H1 (cell line): ENCODE results near the gene PAXIP1. TPM values are rescaled to one million over a fixed set of nuclear protein-coding genes. Genes with fewer than 3 reads are reported as not detected.

ENCODE experiments used
- CTCF ChIA-PET: fragments of 300-600 bp; sonication (Branson Sonifier 250); formaldehyde crosslinking; loops from one replicate; lab custom pipeline; 2021; ENCODE audit not compliant: partially characterized antibody; lab: Charles Lee
- POLR2A ChIA-PET: fragments of 300-600 bp; sonication (Branson Sonifier 250); formaldehyde crosslinking; loops from one replicate; lab custom pipeline; 2021; ENCODE audit warnings: inconsistent platforms; ENCODE audit not compliant: partially characterized antibody; lab: Charles Lee
- DNase-seq, 2 experiments: peaks; one replicate each; pipeline versions ENCODE4 v3.0.0 to v3.0.0-alpha.2; 2010 to 2022; ENCODE audit warnings: low spot score in 2 of 2, low read depth in 1 of 2, mixed read lengths in 1 of 2
- FAIRE-seq: peaks from 2 replicates; lab custom pipeline; 2011; peaks lifted over from hg19 to GRCh38; lab: Jason Lieb, UNC
- H2AFZ ChIP-seq: 2 replicates; pipeline ENCODE4 v1.8.1; 2012; ENCODE audit warnings: low read length, inconsistent platforms
- H2AK5ac ChIP-seq: 2 replicates; pipeline ENCODE4 v1.6.1; 2013; ENCODE audit warnings: low read depth, low read length
- H2BK120ac ChIP-seq: replicated peaks from 2 replicates; pipeline ENCODE3; 2013; ENCODE audit warnings: low read depth, low read length, inconsistent platforms
- H2BK12ac ChIP-seq: 2 replicates; pipeline ENCODE4 v1.6.1; 2013; ENCODE audit warnings: low read depth, low read length
- H2BK15ac ChIP-seq: 2 replicates; pipeline ENCODE4 v1.6.1; 2013; ENCODE audit warnings: low read length
- H2BK20ac ChIP-seq: 2 replicates; pipeline ENCODE4 v1.6.1; 2013; ENCODE audit warnings: low read length
- H2BK5ac ChIP-seq: 2 replicates; pipeline ENCODE4 v1.6.1; 2013; ENCODE audit warnings: low read depth, low read length
- H3K14ac ChIP-seq: 2 replicates; pipeline ENCODE4 v1.6.1; 2013; ENCODE audit warnings: inconsistent platforms; ENCODE audit not compliant: insufficient read length
- H3K18ac ChIP-seq: 2 replicates; pipeline ENCODE4 v1.6.1; 2013; ENCODE audit warnings: low read length; ENCODE audit errors: extremely low read depth
- H3K23ac ChIP-seq: 2 replicates; pipeline ENCODE4 v1.6.1; 2013; ENCODE audit warnings: inconsistent platforms; ENCODE audit not compliant: insufficient read length
- H3K23me2 ChIP-seq: 2 replicates; pipeline ENCODE4 v1.6.1; 2013; ENCODE audit warnings: low read depth, low read length
- H3K27ac ChIP-seq: 2 replicates; pipeline ENCODE4 v1.6.1; 2011; ENCODE audit warnings: low read depth, low read length, inconsistent platforms
- H3K27me3 ChIP-seq, 4 experiments: replicated peaks in 1 of 4; 1 replicate in 1 of 4; 2 replicates in 3 of 4; pipeline versions ENCODE4 v1.6.1 to v1.8.1; 2011 to 2013; ENCODE audit warnings: low read length in 3 of 4, mild to moderate bottlenecking in 3 of 4, inconsistent platforms in 2 of 4, mixed read lengths in 2 of 4, moderate library complexity in 1 of 4; ENCODE audit not compliant: control insufficient read depth in 3 of 4, insufficient read depth in 3 of 4; ENCODE audit errors: extremely low read depth in 1 of 4
- H3K36me3 ChIP-seq, 4 experiments: 2 replicates each; pipeline versions ENCODE4 v1.6.1 to v1.8.1; 2011 to 2013; ENCODE audit warnings: mild to moderate bottlenecking in 4 of 4, low read length in 3 of 4, moderate library complexity in 2 of 4, control low read depth in 1 of 4, inconsistent platforms in 1 of 4; ENCODE audit not compliant: insufficient read depth in 4 of 4, control insufficient read depth in 2 of 4
- H3K4ac ChIP-seq: replicated peaks from 2 replicates; pipeline ENCODE3; 2013; ENCODE audit warnings: low read length, low read depth, mixed read lengths, inconsistent platforms; ENCODE audit not compliant: insufficient read length
- H3K4me1 ChIP-seq, 4 experiments: replicated peaks in 1 of 4; 1 replicate in 1 of 4; 2 replicates in 3 of 4; pipeline versions ENCODE4 v1.6.1 to v1.8.1; 2011 to 2013; ENCODE audit warnings: low read length in 3 of 4, inconsistent platforms in 2 of 4, mixed read lengths in 1 of 4; ENCODE audit not compliant: insufficient read depth in 4 of 4, control insufficient read depth in 3 of 4
- H3K4me2 ChIP-seq, 2 experiments: 2 replicates each; pipeline versions ENCODE4 v1.6.1 to v1.8.1; 2011 to 2013; ENCODE audit warnings: low read depth in 2 of 2, low read length in 2 of 2, control low read depth in 1 of 2, inconsistent platforms in 1 of 2, mild to moderate bottlenecking in 1 of 2; ENCODE audit not compliant: insufficient read depth in 1 of 2
- H3K4me3 ChIP-seq, 4 experiments: fragments of 200-600, 300-600 bp in 1 of 4; sonication (generic), shearing (Covaris generic), sonication (Bioruptor Twin) in 1 of 4; 2 replicates each; pipeline versions ENCODE4 v1.5.1 to v1.8.1; 2011 to 2016; ENCODE audit warnings: low read length in 4 of 4, low read depth in 3 of 4, control low read depth in 2 of 4, inconsistent platforms in 2 of 4, mild to moderate bottlenecking in 2 of 4, mixed read lengths in 1 of 4, moderate library complexity in 1 of 4; ENCODE audit not compliant: insufficient read depth in 2 of 4; ENCODE audit errors: extremely low read depth in 1 of 4
- H3K56ac ChIP-seq: replicated peaks from 2 replicates; pipeline ENCODE3; 2013; ENCODE audit warnings: low read depth, mild to moderate bottlenecking, mixed read lengths, low read length, inconsistent platforms; ENCODE audit not compliant: insufficient read length
- H3K79me1 ChIP-seq: 2 replicates; pipeline ENCODE4 v1.6.1; 2013; ENCODE audit warnings: low read depth, low read length, control low read depth
- H3K79me2 ChIP-seq, 2 experiments: 2 replicates each; pipeline versions ENCODE4 v1.6.1 to v1.8.1; 2012 to 2013; ENCODE audit warnings: low read length in 2 of 2, mild to moderate bottlenecking in 2 of 2, inconsistent platforms in 1 of 2; ENCODE audit not compliant: insufficient read depth in 2 of 2, control insufficient read depth in 1 of 2
- H3K9ac ChIP-seq, 4 experiments: replicated peaks in 1 of 4; 1 replicate in 1 of 4; 2 replicates in 3 of 4; pipeline versions ENCODE4 v1.6.1 to v1.8.1; 2011 to 2013; ENCODE audit warnings: low read depth in 3 of 4, low read length in 3 of 4, control low read depth in 2 of 4, mild to moderate bottlenecking in 2 of 4, moderate library complexity in 2 of 4, inconsistent platforms in 1 of 4; ENCODE audit errors: extremely low read depth in 1 of 4
- H3K9me3 ChIP-seq, 2 experiments: 2 replicates each; pipeline versions ENCODE4 v1.6.1 to v1.8.1; 2012 to 2013; ENCODE audit warnings: mild to moderate bottlenecking in 2 of 2, moderate library complexity in 2 of 2, control low read depth in 1 of 2, inconsistent platforms in 1 of 2, low read depth in 1 of 2, low read length in 1 of 2, mixed read lengths in 1 of 2; ENCODE audit not compliant: insufficient read depth in 2 of 2
- H4K20me1 ChIP-seq, 2 experiments: replicated peaks in 1 of 2; 2 replicates each; pipeline versions ENCODE3 to v1.8.1; 2011 to 2013; ENCODE audit warnings: inconsistent platforms in 2 of 2, low read length in 2 of 2, mild to moderate bottlenecking in 1 of 2; ENCODE audit not compliant: insufficient read depth in 2 of 2, control insufficient read depth in 1 of 2
- H4K5ac ChIP-seq: 2 replicates; pipeline ENCODE4 v1.6.1; 2013; ENCODE audit warnings: low read length, low read depth, mixed read lengths, inconsistent platforms; ENCODE audit not compliant: insufficient read length
- H4K8ac ChIP-seq: 2 replicates; pipeline ENCODE4 v1.8.0; 2013; ENCODE audit warnings: mild to moderate bottlenecking, moderate library complexity, low read length, inconsistent platforms; ENCODE audit not compliant: insufficient read depth; ENCODE audit errors: extremely low read depth
- H4K91ac ChIP-seq: replicated peaks from 2 replicates; pipeline ENCODE3; 2013; ENCODE audit warnings: low read length, mixed read lengths, inconsistent platforms; ENCODE audit not compliant: insufficient read length
- CBX8 ChIP-seq: fragments of 300-800, 300-1000 bp; sonication (generic); IDR thresholded peaks from 2 replicates; pipeline ENCODE4 v1.7.1; 2016; ENCODE audit warnings: low read depth, low read length, borderline replicate concordance
- CHD1 ChIP-seq: IDR thresholded peaks from 2 replicates; pipeline ENCODE4 v1.6.1; 2012; ENCODE audit warnings: low read depth, low read length, improper control_type of control experiment
- EZH2 ChIP-seq: fragments of 200-600 bp; sonication (generic); IDR thresholded peaks from 2 replicates; pipeline ENCODE4 v1.7.1; 2012; ENCODE audit warnings: low read depth, mild to moderate bottlenecking, moderate library complexity, low read length, inconsistent platforms; ENCODE audit not compliant: severe bottlenecking
- KDM1A ChIP-seq: fragments of 200-600, 300-600 bp; sonication (generic); IDR thresholded peaks from 2 replicates; pipeline ENCODE4 v1.7.1; 2016; ENCODE audit warnings: mild to moderate bottlenecking, low read length, borderline replicate concordance
- KDM5A ChIP-seq: fragments of 200-600 bp; IDR thresholded peaks from 2 replicates; pipeline ENCODE4 v1.7.1; 2012; ENCODE audit warnings: mild to moderate bottlenecking, low read length, inconsistent platforms, mixed read lengths
- MAX ChIP-seq: IDR thresholded peaks from 2 replicates; pipeline ENCODE4 v1.6.1; 2012; ENCODE audit warnings: inconsistent platforms
- TAF7 ChIP-seq: optimal IDR thresholded peaks from 2 replicates; pipeline ENCODE3; 2011; ENCODE audit warnings: low read depth, mild to moderate bottlenecking, inconsistent platforms, low read length, moderate library complexity, borderline replicate concordance
- TCF12 ChIP-seq: IDR thresholded peaks from 2 replicates; pipeline ENCODE4 v1.6.1; 2011; ENCODE audit warnings: low read depth, mild to moderate bottlenecking, low read length
- WGBS, 2 experiments: shearing (Covaris generic) in 1 of 2; methylation state at CpG; one replicate each; pipeline versions ENCODE4 v1.1.6 to v1.1.7; 2013 to 2015; ENCODE audit warnings: low lambda C conversion rate in 2 of 2, mixed read lengths in 2 of 2, inconsistent platforms in 1 of 2, low coverage in 1 of 2, missing lambda C conversion rate in 1 of 2; ENCODE audit not compliant: insufficient replicate concordance in 2 of 2, insufficient coverage in 1 of 2, insufficient read length in 1 of 2; ENCODE audit errors: extremely low coverage in 1 of 2, missing lambda C conversion rate in 1 of 2; 5-methylcytosine and 5-hydroxymethylcytosine counted together
- polyA plus RNA-seq, 7 experiments: library from polyadenylated mRNA; depleted of rRNA in 3 of 7; stranded (reverse) in 5 of 7; unstranded in 2 of 7; fragments of >200 nt in 5 of 7; fragments of 200-250 nt in 2 of 7; gene quantifications; 1 replicate in 5 of 7; 2 replicates in 1 of 7; 4 replicates in 1 of 7; pipeline versions ENCODE4 v1.2.1 to v1.2.3, GENCODE V29; 2011 to 2013; ENCODE audit warnings: missing spikeins in 2 of 7, mixed read lengths in 2 of 7
- total RNA-seq: library from RNA; stranded (reverse); fragmentation: NEBNext Ultra II Directional; extraction: Animal tissue kit (Norgen Biotek cat#: 25700); gene quantifications from 2 replicates; pipeline ENCODE4 v1.2.1, GENCODE V29; 2021
- TF ChIP-seq, protein P1 (sequence below): IDR thresholded peaks from 2 replicates; pipeline ENCODE4 v1.6.1; 2012; ENCODE audit warnings: low read length, inconsistent platforms
- TF ChIP-seq, protein P2 (sequence below): IDR thresholded peaks from 2 replicates; pipeline ENCODE4 v1.6.1; 2012; ENCODE audit warnings: inconsistent platforms

PAXIP1 gene
- total and polyA plus RNA-seq, 2 of the 8 experiments (the other 6 are each of a cell fraction or from before 2014, with no cell fraction given) = 32.4 to 32.8 TPM

DNA sequence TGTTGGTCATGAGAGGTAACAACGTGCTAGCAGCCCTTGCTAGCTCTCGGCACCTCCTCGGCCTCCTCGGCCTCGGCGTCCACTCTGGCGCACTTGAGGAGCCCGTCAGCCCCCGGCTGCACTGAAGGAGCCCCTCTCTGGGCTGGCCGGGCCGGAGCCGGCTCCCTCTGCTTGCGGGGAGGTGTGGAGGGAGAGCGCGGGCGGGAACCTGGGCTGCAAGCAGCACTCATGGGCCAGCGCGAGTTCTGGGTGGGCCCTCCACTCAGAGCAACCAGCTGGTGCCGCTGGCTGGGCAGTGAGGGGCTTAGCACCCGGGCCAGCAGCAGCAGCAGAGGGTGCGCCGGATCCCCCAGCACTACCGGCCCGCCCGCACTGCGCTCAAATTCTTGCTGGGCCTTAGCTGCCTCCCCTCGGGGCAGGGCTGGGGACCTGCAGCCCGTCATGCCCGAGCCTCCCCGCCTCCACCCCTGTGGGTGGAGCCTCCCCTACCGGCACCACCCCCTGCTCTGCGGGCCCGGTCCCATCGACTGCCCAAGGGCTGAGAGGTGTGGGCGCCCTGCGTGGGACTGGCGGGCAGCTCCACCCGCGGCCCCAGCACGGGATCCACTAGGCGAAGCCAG, 96.1 kb downstream of the PAXIP1 start:
- Histone ChIP-seq H3K27me3 (no peaks in the 10 kb centered on the region), H4K8ac (peak overlapping the region; percentile 5; the same call in 1 of the 2 replicates), H3K4me1 (no peaks in the 10 kb centered on the region), H2BK120ac (no peak overlapping the region), H2BK12ac (no peak overlapping the region), H4K91ac (no peak overlapping the region), H2AFZ (no peak overlapping the region), H3K79me2 (no peaks in the 10 kb centered on the region), H2BK20ac (no peak overlapping the region), H3K27ac (no peak overlapping the region), H3K23ac (no peak overlapping the region), H3K79me1 (no peaks in the 10 kb centered on the region), H3K56ac (no peak overlapping the region), H3K4me2 (no peak overlapping the region), H3K9me3 (peaks cover 6 to 27% of the 10 kb centered on the region in 2 experiments; a peak in 3 of 4 replicates), H3K4ac (no peak overlapping the region), H4K5ac (no peak overlapping the region), H2BK15ac (no peak overlapping the region), H3K18ac (no peak overlapping the region), H3K36me3 (peaks cover 0 to 5% (median 0%) of the 10 kb centered on the region in 4 experiments; a peak in 1 of 8 replicates), H3K23me2 (no peaks in the 10 kb centered on the region), H3K14ac (no peak overlapping the region), H3K4me3 (no peak overlapping the region), H2BK5ac (no peak overlapping the region), H2AK5ac (no peak overlapping the region), H3K9ac (no peak overlapping the region), H4K20me1 (no peaks in the 10 kb centered on the region)
- FAIRE-seq (no peak), DNase-seq (no peak)
- WGBS, 2 experiments = 92% methylated on average over 35 of the region's 41 CpGs; no CpG with 5 or more reads in 1 of the 2 experiments
- POLR2A ChIA-PET = no interaction called here
- CTCF ChIA-PET = interaction anchor here (1.2 to 9.1 kb wide), 3 partner anchors 7 to 46 kb away, joined by 3 to 69 read pairs (median 5); no protein-coding TSS in a partner anchor
- no peak for TF ChIP-seq CBX8
- no peak for TF ChIP-seq EZH2
- no peak for TF ChIP-seq KDM1A
- TF ChIP-seq CHD1 = no peak
- TF ChIP-seq KDM5A = no peak
- TF ChIP-seq MAX = no peak
- TF ChIP-seq TCF12 = no peak
- TF ChIP-seq TAF7 = no peak
- TF ChIP-seq, protein P1, sequence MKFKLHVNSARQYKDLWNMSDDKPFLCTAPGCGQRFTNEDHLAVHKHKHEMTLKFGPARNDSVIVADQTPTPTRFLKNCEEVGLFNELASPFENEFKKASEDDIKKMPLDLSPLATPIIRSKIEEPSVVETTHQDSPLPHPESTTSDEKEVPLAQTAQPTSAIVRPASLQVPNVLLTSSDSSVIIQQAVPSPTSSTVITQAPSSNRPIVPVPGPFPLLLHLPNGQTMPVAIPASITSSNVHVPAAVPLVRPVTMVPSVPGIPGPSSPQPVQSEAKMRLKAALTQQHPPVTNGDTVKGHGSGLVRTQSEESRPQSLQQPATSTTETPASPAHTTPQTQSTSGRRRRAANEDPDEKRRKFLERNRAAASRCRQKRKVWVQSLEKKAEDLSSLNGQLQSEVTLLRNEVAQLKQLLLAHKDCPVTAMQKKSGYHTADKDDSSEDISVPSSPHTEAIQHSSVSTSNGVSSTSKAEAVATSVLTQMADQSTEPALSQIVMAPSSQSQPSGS = no peak
- TF ChIP-seq, protein P2, sequence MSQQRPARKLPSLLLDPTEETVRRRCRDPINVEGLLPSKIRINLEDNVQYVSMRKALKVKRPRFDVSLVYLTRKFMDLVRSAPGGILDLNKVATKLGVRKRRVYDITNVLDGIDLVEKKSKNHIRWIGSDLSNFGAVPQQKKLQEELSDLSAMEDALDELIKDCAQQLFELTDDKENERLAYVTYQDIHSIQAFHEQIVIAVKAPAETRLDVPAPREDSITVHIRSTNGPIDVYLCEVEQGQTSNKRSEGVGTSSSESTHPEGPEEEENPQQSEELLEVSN = no peak
